ENCODE data around the gene ZIC5. TPM values are rescaled to one million over a fixed set of nuclear protein-coding genes. Genes with fewer than 3 reads are reported as not detected.

Gene ZIC5
- total RNA-seq, 1 experiment from 2014 or later: not detected

- no peaks in the 10 kb centered on the region for H4K20me1 ChIP-seq (ENCODE audit: insufficient read depth, low read depth, low read length)
- no peak overlapping the region for H2AFZ ChIP-seq (ENCODE audit: low read length)
- H3K9me3 ChIP-seq (ENCODE audit: low read length): no peaks in the 10 kb centered on the region
- no peaks in the 10 kb centered on the region for H3K9me2 ChIP-seq (replicated peaks; ENCODE audit: insufficient read depth, low read length)
- H3K4me2 ChIP-seq (ENCODE audit: low read depth, low read length, poor library complexity, severe bottlenecking): no peak overlapping the region
- no peaks in the 10 kb centered on the region for H3K27me3 ChIP-seq (ENCODE audit: low read length)
- no peak for DNase-seq
- no peaks in the 10 kb centered on the region for H3K36me3 ChIP-seq (ENCODE audit: insufficient read depth, low read length)
- no peak overlapping the region for H3K4me3 ChIP-seq (ENCODE audit: low read length)
- H3K27ac ChIP-seq (ENCODE audit: low read length): no peak overlapping the region
- no peak overlapping the region for H3K9ac ChIP-seq (ENCODE audit: low read length)
- no peaks in the 10 kb centered on the region for H3K79me2 ChIP-seq (ENCODE audit: low read length)
- H3K4me1 ChIP-seq (ENCODE audit: low read length): no peaks in the 10 kb centered on the region
Observed at GRCh38 chr13:99941086-99941485, 30.5 kb downstream of the ZIC5 start.

DNA sequence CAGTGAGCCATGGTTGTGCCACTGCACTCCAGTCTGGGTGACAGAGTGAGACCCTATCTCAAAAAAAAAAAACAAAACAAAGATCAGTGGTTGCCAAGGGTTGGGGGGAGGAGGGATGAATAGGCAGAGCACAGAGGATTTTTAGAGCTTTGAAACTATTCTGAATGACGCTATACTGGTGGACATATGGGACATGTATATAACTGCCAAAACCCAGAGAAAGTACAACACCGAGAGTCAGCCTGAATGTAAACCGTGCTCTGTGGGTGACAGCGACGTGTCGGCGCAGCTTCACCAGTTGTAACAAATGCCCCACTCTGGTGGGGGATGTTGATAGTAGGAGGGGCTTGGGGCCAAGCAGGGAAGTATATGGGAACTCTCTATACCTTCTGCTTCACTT, 32.9 kb downstream of the ZIC5 start:
- no peak overlapping the region for H3K9ac ChIP-seq (ENCODE audit: low read length)
- no peaks in the 10 kb centered on the region for H3K79me2 ChIP-seq (ENCODE audit: low read length)
- H3K9me2 ChIP-seq (replicated peaks; ENCODE audit: insufficient read depth, low read length): no peaks in the 10 kb centered on the region
- H3K4me1 ChIP-seq (ENCODE audit: low read length): no peaks in the 10 kb centered on the region
- no peaks in the 10 kb centered on the region for H3K9me3 ChIP-seq (ENCODE audit: low read length)
- H3K36me3 ChIP-seq (ENCODE audit: insufficient read depth, low read length): no peaks in the 10 kb centered on the region
- no peak overlapping the region for H3K4me2 ChIP-seq (ENCODE audit: low read depth, low read length, poor library complexity, severe bottlenecking)
- DNase-seq: no peak
- no peak overlapping the region for H3K27ac ChIP-seq (ENCODE audit: low read length)
- no peak overlapping the region for H3K4me3 ChIP-seq (ENCODE audit: low read length)
- no peaks in the 10 kb centered on the region for H4K20me1 ChIP-seq (ENCODE audit: insufficient read depth, low read depth, low read length)
- no peaks in the 10 kb centered on the region for H3K27me3 ChIP-seq (ENCODE audit: low read length)
- no peak overlapping the region for H2AFZ ChIP-seq (ENCODE audit: low read length)

GRCh38 chr13:99935772-99936171, 35.8 kb downstream of the ZIC5 start:
- Histone ChIP-seq H3K36me3 (ENCODE audit: insufficient read depth, low read length) (no peaks in the 10 kb centered on the region), H3K27me3 (ENCODE audit: low read length) (no peaks in the 10 kb centered on the region)
- DNase-seq: no peak

DNA sequence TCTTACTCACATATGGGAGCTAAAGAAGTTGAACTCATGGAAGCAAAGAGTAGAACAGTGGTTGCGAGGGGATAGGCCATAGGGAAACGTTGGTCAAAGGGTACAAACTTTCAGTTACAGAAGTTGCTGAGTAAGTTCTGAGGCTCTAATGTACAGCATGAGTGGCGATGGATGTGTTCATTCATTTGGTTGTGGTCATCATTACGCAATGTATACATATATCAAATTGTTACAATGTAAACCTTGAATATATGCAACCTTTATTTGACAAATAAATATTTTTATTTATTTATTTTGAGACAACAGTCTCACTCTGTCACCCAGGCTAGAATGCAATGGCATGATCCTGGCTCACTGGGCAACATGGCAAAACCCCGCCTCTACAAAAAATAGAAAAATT, 38.7 kb downstream of the ZIC5 start:
- Histone ChIP-seq H3K9ac (ENCODE audit: low read length) (no peak overlapping the region), H4K20me1 (ENCODE audit: insufficient read depth, low read depth, low read length) (no peaks in the 10 kb centered on the region), H3K9me2 (replicated peaks; ENCODE audit: insufficient read depth, low read length) (no peaks in the 10 kb centered on the region), H2AFZ (ENCODE audit: low read length) (no peak overlapping the region), H3K4me2 (ENCODE audit: low read depth, low read length, poor library complexity, severe bottlenecking) (no peak overlapping the region), H3K79me2 (ENCODE audit: low read length) (no peaks in the 10 kb centered on the region), H3K4me1 (ENCODE audit: low read length) (no peaks in the 10 kb centered on the region), H3K4me3 (ENCODE audit: low read length) (no peak overlapping the region), H3K36me3 (ENCODE audit: insufficient read depth, low read length) (no peaks in the 10 kb centered on the region), H3K9me3 (ENCODE audit: low read length) (no peaks in the 10 kb centered on the region), H3K27ac (ENCODE audit: low read length) (no peak overlapping the region), H3K27me3 (ENCODE audit: low read length) (no peaks in the 10 kb centered on the region)
- no peak for DNase-seq

More at GRCh38 chr13:99935772-99936171, 35.8 kb downstream of the ZIC5 start:
- no peaks in the 10 kb centered on the region for H3K9me2 ChIP-seq (replicated peaks; ENCODE audit: insufficient read depth, low read length)
- H3K27ac ChIP-seq (ENCODE audit: low read length): no peak overlapping the region
- no peak overlapping the region for H3K4me2 ChIP-seq (ENCODE audit: low read depth, low read length, poor library complexity, severe bottlenecking)
- H3K9ac ChIP-seq (ENCODE audit: low read length): no peak overlapping the region
- no peak overlapping the region for H3K4me3 ChIP-seq (ENCODE audit: low read length)
- H3K9me3 ChIP-seq (ENCODE audit: low read length): no peaks in the 10 kb centered on the region
- H3K4me1 ChIP-seq (ENCODE audit: low read length): no peaks in the 10 kb centered on the region
- no peaks in the 10 kb centered on the region for H4K20me1 ChIP-seq (ENCODE audit: insufficient read depth, low read depth, low read length)
- H3K79me2 ChIP-seq (ENCODE audit: low read length): no peaks in the 10 kb centered on the region
- no peak overlapping the region for H2AFZ ChIP-seq (ENCODE audit: low read length)

- Histone ChIP-seq H3K4me3 (ENCODE audit: low read length) (no peak overlapping the region), H3K4me2 (ENCODE audit: low read depth, low read length, poor library complexity, severe bottlenecking) (no peak overlapping the region), H3K9ac (ENCODE audit: low read length) (no peak overlapping the region), H3K27ac (ENCODE audit: low read length) (no peak overlapping the region), H3K36me3 (ENCODE audit: insufficient read depth, low read length) (no peaks in the 10 kb centered on the region), H3K4me1 (ENCODE audit: low read length) (no peaks in the 10 kb centered on the region), H3K9me3 (ENCODE audit: low read length) (no peaks in the 10 kb centered on the region), H4K20me1 (ENCODE audit: insufficient read depth, low read depth, low read length) (no peaks in the 10 kb centered on the region), H3K27me3 (ENCODE audit: low read length) (no peaks in the 10 kb centered on the region), H3K79me2 (ENCODE audit: low read length) (no peaks in the 10 kb centered on the region), H2AFZ (ENCODE audit: low read length) (no peak overlapping the region), H3K9me2 (replicated peaks; ENCODE audit: insufficient read depth, low read length) (no peaks in the 10 kb centered on the region)
- DNase-seq: no peak
Observed at GRCh38 chr13:99930925-99931324, 40.6 kb downstream of the ZIC5 start.

DNA sequence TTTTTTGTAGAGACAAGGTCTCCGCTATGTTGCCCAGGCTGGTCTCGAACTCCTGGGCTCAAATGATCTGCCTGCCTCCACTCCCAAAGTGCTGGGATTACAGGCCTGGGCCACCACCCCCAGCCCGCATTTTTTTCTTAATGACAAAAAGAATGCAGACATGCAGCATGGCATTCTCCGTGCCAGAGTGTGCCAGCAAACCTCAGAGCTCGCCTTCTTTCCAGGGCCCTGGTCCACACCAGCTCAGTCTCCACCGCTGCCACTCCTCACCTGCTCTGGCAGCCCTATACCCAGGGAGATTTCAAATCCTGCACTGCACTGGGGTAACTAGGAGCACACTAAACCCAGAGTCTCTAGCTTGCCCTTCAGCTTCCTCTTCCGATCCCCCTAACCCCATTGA, 41.7 kb downstream of the ZIC5 start:
- H3K9me3 ChIP-seq (ENCODE audit: low read length): no peaks in the 10 kb centered on the region
- H3K27me3 ChIP-seq (ENCODE audit: low read length): no peaks in the 10 kb centered on the region
- no peak overlapping the region for H3K27ac ChIP-seq (ENCODE audit: low read length)
- no peak for DNase-seq
- H4K20me1 ChIP-seq (ENCODE audit: insufficient read depth, low read depth, low read length): no peaks in the 10 kb centered on the region
- H3K4me2 ChIP-seq (ENCODE audit: low read depth, low read length, poor library complexity, severe bottlenecking): no peak overlapping the region
- H3K4me3 ChIP-seq (ENCODE audit: low read length): no peak overlapping the region
- H3K4me1 ChIP-seq (ENCODE audit: low read length): no peaks in the 10 kb centered on the region
- H2AFZ ChIP-seq (ENCODE audit: low read length): no peak overlapping the region
- no peaks in the 10 kb centered on the region for H3K36me3 ChIP-seq (ENCODE audit: insufficient read depth, low read length)
- H3K9me2 ChIP-seq (replicated peaks; ENCODE audit: insufficient read depth, low read length): no peaks in the 10 kb centered on the region
- no peak overlapping the region for H3K9ac ChIP-seq (ENCODE audit: low read length)
- no peaks in the 10 kb centered on the region for H3K79me2 ChIP-seq (ENCODE audit: low read length)

DNA sequence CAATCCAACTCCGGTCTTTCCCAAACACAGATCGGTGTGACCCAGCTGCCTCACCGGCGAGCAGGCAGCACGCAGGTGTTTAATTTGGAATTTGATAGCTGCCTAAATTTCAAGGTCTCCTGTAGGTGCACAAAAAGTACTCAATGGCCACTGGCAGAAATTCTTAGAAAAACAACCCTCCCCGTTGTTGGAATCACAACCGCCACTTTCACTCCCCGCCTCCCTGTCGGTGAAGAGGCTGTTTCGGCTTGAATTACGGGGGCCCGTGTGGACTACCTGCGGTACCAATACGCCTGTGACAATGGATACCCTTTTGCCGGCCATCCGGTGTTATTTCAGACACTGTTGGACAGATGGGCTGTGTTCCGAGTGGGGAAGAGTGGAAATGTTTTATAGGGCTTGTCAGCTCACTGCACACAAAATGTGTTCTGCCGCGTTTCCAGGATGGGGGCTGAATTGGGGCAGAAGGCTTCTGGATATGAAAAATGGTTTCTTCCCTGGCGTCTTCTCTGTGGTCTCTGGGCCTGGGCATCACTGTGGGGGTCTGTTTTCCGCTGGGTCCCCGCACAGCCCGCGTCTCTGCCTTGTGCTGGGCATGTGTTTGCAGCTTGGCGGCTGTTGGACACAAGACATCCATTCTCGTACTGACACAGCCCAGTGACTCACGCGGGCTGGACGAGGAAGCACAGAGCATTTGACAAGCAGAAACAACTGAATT, 45.4 kb downstream of the ZIC5 start:
- Histone ChIP-seq H3K9me3 (ENCODE audit: low read length) (no peaks in the 10 kb centered on the region), H3K4me1 (ENCODE audit: low read length) (no peaks in the 10 kb centered on the region), H3K4me2 (ENCODE audit: low read depth, low read length, poor library complexity, severe bottlenecking) (no peak overlapping the region), H3K79me2 (ENCODE audit: low read length) (no peaks in the 10 kb centered on the region), H2AFZ (ENCODE audit: low read length) (no peak overlapping the region), H3K4me3 (ENCODE audit: low read length) (no peak overlapping the region), H3K9me2 (replicated peaks; ENCODE audit: insufficient read depth, low read length) (no peaks in the 10 kb centered on the region), H3K27ac (ENCODE audit: low read length) (no peak overlapping the region), H3K9ac (ENCODE audit: low read length) (no peak overlapping the region), H3K36me3 (ENCODE audit: insufficient read depth, low read length) (no peaks in the 10 kb centered on the region), H4K20me1 (ENCODE audit: insufficient read depth, low read depth, low read length) (no peaks in the 10 kb centered on the region), H3K27me3 (ENCODE audit: low read length) (no peaks in the 10 kb centered on the region)
- DNase-seq: no peak

DNA sequence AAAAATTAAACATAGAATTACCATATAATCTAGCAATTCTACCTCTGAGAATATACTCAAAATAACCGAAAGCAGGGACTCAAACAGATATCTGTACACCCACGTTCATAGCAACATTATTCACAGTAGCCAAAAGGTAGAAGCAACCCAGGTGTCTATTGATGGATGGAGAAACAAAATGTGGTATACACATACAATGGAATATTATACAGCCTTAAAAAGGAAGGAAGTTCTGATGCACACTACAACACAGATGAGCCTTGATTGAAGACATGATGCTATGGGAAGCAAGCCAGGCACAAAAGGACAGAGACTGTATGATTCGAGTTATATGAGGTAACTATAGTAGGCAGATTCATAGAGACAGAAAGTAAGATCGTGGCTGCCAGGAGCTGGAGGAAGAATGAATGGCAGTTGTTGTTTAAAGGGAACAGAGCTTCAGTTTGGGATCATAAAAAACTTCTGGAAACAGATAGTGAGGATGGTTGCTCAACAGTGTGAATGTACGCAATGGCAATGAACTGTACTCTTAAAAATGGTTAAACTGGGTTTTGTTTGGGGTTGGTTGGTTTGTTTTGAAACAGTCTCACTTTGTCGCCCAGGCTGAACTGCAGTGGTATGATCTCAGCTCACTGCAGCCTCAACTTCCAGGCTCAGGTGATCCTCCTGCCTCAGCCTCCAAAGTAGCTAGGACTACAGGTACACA, 47.5 kb downstream of the ZIC5 start:
- Histone ChIP-seq H3K9me3 (ENCODE audit: low read length) (no peaks in the 10 kb centered on the region), H3K9ac (ENCODE audit: low read length) (no peak overlapping the region), H3K4me3 (ENCODE audit: low read length) (no peak overlapping the region), H3K27ac (ENCODE audit: low read length) (no peak overlapping the region), H3K9me2 (replicated peaks; ENCODE audit: insufficient read depth, low read length) (no peaks in the 10 kb centered on the region), H3K4me1 (ENCODE audit: low read length) (no peaks in the 10 kb centered on the region), H4K20me1 (ENCODE audit: insufficient read depth, low read depth, low read length) (no peaks in the 10 kb centered on the region), H2AFZ (ENCODE audit: low read length) (no peak overlapping the region), H3K79me2 (ENCODE audit: low read length) (no peaks in the 10 kb centered on the region), H3K36me3 (ENCODE audit: insufficient read depth, low read length) (no peaks in the 10 kb centered on the region), H3K4me2 (ENCODE audit: low read depth, low read length, poor library complexity, severe bottlenecking) (no peak overlapping the region), H3K27me3 (ENCODE audit: low read length) (no peaks in the 10 kb centered on the region)
- no peak for DNase-seq

All from Karpas-422 (cell line).